Measurements from ENCODE around the gene DAPP1. TPM values are rescaled to one million over a fixed set of nuclear protein-coding genes. Genes with fewer than 3 reads are reported as not detected.
A peak's percentile ranks its signal among the peaks of the same experiment; 100 is the strongest.

The DAPP1 gene
- total and polyA plus RNA-seq, 10 of the 15 experiments (the other 5 are each of a cell fraction or from before 2014, with no cell fraction given): 46.5 to 147 (median 74.2) TPM

DNA sequence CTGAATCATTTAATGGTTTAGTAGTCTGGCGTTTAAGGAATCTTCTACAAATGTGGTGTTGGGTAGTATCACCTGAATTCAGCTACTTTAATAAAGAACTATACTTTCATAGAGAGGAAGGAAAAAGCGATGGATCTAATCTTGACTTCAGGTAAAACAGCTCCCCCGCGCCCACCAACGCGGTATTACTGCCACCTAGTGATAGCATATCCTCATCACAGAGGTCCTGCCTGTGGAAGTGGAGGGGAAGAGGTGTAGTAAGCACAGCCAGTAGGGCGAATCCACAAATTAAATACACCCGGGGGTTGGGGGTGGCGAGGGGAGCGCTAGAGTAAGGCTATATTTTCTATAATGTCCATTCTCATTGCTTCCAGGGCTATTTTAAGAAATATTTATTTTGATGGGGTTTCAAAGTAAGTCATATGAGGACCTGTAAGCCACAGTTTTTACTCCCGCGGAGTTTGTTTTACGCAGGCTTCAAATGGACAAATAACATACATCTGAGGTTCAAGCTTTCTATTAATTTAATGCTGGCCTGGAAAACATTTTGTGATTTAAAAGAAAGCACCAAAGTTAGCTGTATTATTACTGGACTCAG lies 8.3 kb upstream of the DAPP1 start (continued):
- TF ChIP-seq ZNF592 (IDR thresholded peaks at IDR 0.05): no peak
- no peak for TF ChIP-seq MEF2B (IDR thresholded peaks at IDR 0.05; ENCODE audit: partially characterized antibody, poor library complexity, severe bottlenecking)
- no peak for TF ChIP-seq PAX8 (IDR thresholded peaks at IDR 0.05)
- TF ChIP-seq PAX5 (IDR thresholded peaks at IDR 0.05; ENCODE audit: borderline replicate concordance, low read depth, low read length): no peak
- TF ChIP-seq, protein P1, sequence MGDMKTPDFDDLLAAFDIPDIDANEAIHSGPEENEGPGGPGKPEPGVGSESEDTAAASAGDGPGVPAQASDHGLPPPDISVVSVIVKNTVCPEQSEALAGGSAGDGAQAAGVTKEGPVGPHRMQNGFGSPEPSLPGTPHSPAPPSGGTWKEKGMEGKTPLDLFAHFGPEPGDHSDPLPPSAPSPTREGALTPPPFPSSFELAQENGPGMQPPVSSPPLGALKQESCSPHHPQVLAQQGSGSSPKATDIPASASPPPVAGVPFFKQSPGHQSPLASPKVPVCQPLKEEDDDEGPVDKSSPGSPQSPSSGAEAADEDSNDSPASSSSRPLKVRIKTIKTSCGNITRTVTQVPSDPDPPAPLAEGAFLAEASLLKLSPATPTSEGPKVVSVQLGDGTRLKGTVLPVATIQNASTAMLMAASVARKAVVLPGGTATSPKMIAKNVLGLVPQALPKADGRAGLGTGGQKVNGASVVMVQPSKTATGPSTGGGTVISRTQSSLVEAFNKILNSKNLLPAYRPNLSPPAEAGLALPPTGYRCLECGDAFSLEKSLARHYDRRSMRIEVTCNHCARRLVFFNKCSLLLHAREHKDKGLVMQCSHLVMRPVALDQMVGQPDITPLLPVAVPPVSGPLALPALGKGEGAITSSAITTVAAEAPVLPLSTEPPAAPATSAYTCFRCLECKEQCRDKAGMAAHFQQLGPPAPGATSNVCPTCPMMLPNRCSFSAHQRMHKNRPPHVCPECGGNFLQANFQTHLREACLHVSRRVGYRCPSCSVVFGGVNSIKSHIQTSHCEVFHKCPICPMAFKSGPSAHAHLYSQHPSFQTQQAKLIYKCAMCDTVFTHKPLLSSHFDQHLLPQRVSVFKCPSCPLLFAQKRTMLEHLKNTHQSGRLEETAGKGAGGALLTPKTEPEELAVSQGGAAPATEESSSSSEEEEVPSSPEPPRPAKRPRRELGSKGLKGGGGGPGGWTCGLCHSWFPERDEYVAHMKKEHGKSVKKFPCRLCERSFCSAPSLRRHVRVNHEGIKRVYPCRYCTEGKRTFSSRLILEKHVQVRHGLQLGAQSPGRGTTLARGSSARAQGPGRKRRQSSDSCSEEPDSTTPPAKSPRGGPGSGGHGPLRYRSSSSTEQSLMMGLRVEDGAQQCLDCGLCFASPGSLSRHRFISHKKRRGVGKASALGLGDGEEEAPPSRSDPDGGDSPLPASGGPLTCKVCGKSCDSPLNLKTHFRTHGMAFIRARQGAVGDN (IDR thresholded peaks at IDR 0.05): no peak
- no peak for TF ChIP-seq NR2C2 (IDR thresholded peaks at IDR 0.05; ENCODE audit: borderline replicate concordance, control insufficient read depth, insufficient read length, low read depth)
- no peak for TF ChIP-seq JUNB (IDR thresholded peaks at IDR 0.05)
- TF ChIP-seq E2F4 (IDR thresholded peaks at IDR 0.05; ENCODE audit: low read depth, low read length): no peak
- no peak for TF ChIP-seq GATAD2B (conservative IDR thresholded peaks at IDR 0.05; ENCODE audit: low read depth)
- 0 out of 4 replicates have a peak, but pooled peaks of 1 of the 2 experiments have one; percentile 7 for TF ChIP-seq BHLHE40 (IDR thresholded peaks at IDR 0.05; ENCODE audit: borderline replicate concordance in 1 of 2, low read depth in 2 of 2, low read length in 1 of 2)
- TF ChIP-seq IRF3 (IDR thresholded peaks at IDR 0.05): no peak
- no peak for TF ChIP-seq GABPA (IDR thresholded peaks at IDR 0.05; ENCODE audit: low read depth)
- TF ChIP-seq MTA3 (IDR thresholded peaks at IDR 0.05; ENCODE audit: borderline replicate concordance, low read length): no peak
- TF ChIP-seq NFIC (IDR thresholded peaks at IDR 0.05; ENCODE audit: low read depth, low read length): no peak
